ENCODE data around the gene NKX1-2.
A peak's percentile ranks its signal among the peaks of the same experiment; 100 is the strongest.
"Not testable (repeated sequence)": the region's sequence is repeated elsewhere in the genome, so short reads cannot be mapped to it uniquely, and the experiment has no call there.

The NKX1-2 gene

GRCh38 chr10:124451276-124451675, 1.4 kb upstream of the NKX1-2 start:
- DNase-seq (ENCODE audit: low spot score), result no peak

GRCh38 chr10:124450783-124451057, 885 bp upstream of the NKX1-2 start:
- DNase-seq (ENCODE audit: low spot score), result no peak

GRCh38 chr10:124449170-124450011, 444 bp downstream of the NKX1-2 start:
- no peak for DNase-seq (ENCODE audit: low spot score)

GRCh38 chr10:124448696-124449169, 1.1 kb downstream of the NKX1-2 start:
- no peak for DNase-seq (ENCODE audit: low spot score)

GRCh38 chr10:124447751-124448466, 1.9 kb downstream of the NKX1-2 start:
- DNase-seq (ENCODE audit: low spot score), result no peak

GRCh38 chr10:124446830-124447750, 2.7 kb downstream of the NKX1-2 start:
- no peak for DNase-seq (ENCODE audit: low spot score)

- not testable (repeated sequence) for DNase-seq (ENCODE audit: low spot score)
Observed at GRCh38 chr10:124441694-124442093, 8.1 kb downstream of the NKX1-2 start.

- no peak for DNase-seq (ENCODE audit: low spot score)
Observed at GRCh38 chr10:124436191-124436638, 13.6 kb downstream of the NKX1-2 start.

- not testable (repeated sequence) for DNase-seq (ENCODE audit: low spot score)
Observed at GRCh38 chr10:124435683-124436082, 14.2 kb downstream of the NKX1-2 start.

GRCh38 chr10:124433461-124433860, 16.4 kb downstream of the NKX1-2 start:
- no peak for DNase-seq (ENCODE audit: low spot score)

- DNase-seq (ENCODE audit: low spot score), result no peak
Observed at GRCh38 chr10:124430077-124430476, 19.8 kb downstream of the NKX1-2 start.

GRCh38 chr10:124429576-124429975, 20.3 kb downstream of the NKX1-2 start:
- no peak for DNase-seq (ENCODE audit: low spot score)

- DNase-seq (ENCODE audit: low spot score), result no peak
Observed at GRCh38 chr10:124428207-124428777, 21.5 kb downstream of the NKX1-2 start.

- no peak for DNase-seq (ENCODE audit: low spot score)
Observed at GRCh38 chr10:124425227-124425962, 24.4 kb downstream of the NKX1-2 start.

- DNase-seq (ENCODE audit: low spot score), result no peak
Observed at GRCh38 chr10:124423813-124424212, 26.0 kb downstream of the NKX1-2 start.

GRCh38 chr10:124422742-124423141, 27.1 kb downstream of the NKX1-2 start:
- DNase-seq (ENCODE audit: low spot score), result no peak

GRCh38 chr10:124420254-124420653, 29.6 kb downstream of the NKX1-2 start:
- DNase-seq (ENCODE audit: low spot score), result no peak

GRCh38 chr10:124419635-124420034, 30.2 kb downstream of the NKX1-2 start:
- no peak for DNase-seq (ENCODE audit: low spot score)

- peak; percentile 95 for DNase-seq (ENCODE audit: low spot score)
Observed at GRCh38 chr10:124418726-124419501, 30.9 kb downstream of the NKX1-2 start, which contains the start of gene OAT. Gene OAT (minus strand): TSS chr10:124418923. CDS start chr10:124412171, 6,752 bp downstream.

Data from RKO (cell line).